NCI-H2081 treated with DMSO at 0.1 percent for 48 hours (cell line): Measurements from ENCODE around the gene FLRT2.

ENCODE experiments used
- DNase-seq: peaks from one replicate; lab custom pipeline; 2025; lab: John Stamatoyannopoulos, UW

FLRT2 gene

DNA sequence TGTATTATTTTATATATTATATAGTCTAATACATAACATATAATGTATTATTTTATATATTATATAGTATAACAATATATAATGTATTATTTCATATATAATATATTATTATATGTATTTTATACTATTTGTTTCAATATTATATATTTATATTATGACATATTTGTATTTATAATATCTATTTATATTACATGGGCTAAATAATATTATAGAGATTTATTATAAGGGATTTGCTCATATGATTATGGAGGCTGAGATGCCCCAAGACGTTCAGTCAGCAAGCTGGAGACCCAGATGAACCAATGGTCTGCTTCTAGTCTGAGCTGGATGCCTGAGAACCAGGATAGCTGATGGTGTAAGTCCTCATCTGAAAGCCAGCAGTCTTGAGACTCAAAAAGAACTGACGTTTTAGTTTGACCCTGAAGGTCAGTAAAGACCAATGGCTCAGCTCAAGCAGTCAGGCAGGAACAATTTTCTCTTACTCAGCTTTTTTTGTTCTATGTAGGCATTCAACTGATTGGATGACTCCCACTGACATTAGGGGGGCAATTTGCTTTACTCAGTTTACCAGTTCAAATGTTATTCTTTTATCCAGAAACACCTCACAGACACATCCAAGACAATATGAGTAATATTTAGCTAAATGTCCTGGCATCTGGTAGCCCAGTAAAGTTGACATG is 130.4 kb downstream of the FLRT2 start:
- no peak for DNase-seq

DNA sequence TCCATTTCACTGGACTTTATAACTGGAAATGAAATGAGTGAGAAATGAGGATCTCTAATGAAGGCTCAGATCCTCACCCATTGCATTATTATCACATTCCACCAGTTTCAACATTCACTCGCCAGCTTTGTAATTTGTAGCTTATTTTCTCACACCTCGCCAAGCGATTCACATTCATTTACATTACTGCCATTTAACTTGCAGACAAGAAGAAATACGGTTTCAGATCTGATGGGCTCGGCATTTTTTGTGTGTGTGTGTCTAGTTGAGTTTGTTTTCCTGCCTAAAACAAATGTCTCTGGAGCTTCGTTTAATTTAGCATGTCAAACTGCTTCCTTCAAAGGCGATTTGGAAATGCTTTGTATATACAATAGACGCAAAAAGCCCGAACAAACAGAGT is 132.2 kb downstream of the FLRT2 start:
- DNase-seq: no peak

DNA sequence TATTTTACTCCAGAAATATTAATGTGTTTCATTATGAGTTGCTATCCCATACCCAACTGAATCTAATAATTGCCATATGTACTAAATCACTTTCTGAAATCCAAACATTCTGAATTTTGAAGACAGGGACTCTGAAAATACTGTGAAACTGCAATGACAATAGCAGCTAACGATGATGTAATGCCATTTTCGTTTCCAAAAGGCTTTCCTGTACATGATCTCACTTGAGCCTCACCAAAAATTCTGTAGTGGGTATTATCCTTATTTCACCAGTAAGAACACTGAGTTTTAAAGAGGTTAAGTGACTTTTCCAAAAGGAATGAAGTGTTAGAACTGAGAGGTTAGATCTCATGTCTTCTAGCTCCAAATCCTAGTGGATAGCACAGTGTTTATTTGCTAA is 133.3 kb downstream of the FLRT2 start:
- no peak for DNase-seq

DNA sequence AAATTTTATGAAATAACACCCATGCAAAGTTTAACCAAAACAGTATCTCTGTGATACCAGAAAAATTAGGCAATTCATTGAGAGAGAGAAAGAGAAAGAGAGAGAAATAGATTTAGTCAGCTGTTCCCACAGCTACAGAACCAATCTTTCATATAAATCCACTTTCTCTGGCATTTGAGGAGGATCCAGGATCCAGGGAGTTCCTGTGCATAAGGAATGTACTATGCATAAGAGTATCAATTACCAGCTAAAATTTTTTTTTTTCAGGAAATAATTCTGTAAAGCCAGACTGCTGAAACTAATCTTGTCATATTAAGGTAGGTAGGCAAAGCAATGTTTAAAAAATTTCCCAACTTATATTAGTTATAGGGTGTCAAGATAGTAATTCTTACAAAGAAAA is 133.7 kb downstream of the FLRT2 start:
- DNase-seq: no peak

GRCh38 chr14:85675957-85676356 is 146.0 kb downstream of the FLRT2 start:
- no peak for DNase-seq

- DNase-seq: no peak
These were observed 157.0 kb downstream of the FLRT2 start for GRCh38 chr14:85686908-85687307.

GRCh38 chr14:85687456-85687855 is 157.5 kb downstream of the FLRT2 start:
- no peak for DNase-seq

DNA sequence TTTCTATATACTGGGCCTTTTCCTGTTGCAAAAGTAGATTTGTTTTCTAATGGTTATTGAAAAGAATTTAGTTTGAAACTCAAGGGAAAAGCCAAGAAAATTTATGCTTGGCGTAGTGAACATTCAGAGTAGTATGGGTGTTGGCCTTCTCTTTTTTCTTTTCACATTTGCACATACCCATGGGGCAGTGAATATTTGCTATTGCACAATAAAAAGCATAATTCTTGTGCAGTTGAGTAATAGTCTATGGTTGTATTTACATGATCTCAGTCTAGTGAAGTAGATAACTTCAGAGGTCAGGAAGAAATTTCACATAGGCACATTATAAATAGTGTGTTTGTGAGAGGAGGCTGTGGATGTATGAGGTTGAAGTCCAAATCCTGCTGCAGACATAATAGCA is 158.1 kb downstream of the FLRT2 start:
- no peak for DNase-seq

DNA sequence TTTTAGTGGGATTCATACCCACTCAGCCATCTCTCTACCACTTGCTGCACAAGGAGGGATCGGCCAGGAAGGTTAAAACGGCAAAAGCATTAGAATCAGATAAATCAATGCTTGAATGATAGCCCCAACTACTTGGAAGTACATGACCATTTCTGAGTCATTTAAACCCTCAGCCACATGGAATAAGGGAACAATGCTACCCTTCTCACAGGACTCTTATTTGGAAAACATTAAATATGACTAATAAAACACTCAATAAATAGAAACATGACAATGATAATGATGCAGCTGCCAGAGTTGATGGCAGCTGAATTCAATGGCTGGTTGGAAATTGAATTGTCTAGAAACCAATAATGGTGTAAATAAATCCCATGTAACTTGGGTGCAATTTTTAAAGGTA is 165.4 kb downstream of the FLRT2 start:
- no peak for DNase-seq

DNA sequence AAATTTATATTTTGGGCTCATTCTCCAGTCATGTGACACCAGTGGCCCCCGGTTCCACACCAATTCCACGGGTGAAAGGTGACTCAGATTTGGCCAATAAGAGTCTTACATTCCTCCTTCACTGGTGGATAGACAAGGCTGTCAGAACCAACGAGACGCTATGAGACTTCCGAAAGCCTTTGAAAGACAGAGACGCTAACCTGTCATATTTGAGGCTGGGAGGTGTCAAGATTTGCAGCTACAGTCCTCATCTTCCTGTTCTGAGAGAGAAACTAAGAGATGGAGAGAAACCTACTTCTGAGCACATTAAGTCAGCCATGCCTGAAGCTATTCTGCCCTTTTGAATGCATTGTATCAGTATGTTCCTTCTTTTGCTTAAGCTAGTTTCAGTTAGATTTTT is 171.2 kb downstream of the FLRT2 start:
- DNase-seq: no peak

- DNase-seq: no peak
These were observed 171.8 kb downstream of the FLRT2 start for GRCh38 chr14:85701763-85702162.

- no peak for DNase-seq
These were observed 172.2 kb downstream of the FLRT2 start for GRCh38 chr14:85702191-85702590.

DNA sequence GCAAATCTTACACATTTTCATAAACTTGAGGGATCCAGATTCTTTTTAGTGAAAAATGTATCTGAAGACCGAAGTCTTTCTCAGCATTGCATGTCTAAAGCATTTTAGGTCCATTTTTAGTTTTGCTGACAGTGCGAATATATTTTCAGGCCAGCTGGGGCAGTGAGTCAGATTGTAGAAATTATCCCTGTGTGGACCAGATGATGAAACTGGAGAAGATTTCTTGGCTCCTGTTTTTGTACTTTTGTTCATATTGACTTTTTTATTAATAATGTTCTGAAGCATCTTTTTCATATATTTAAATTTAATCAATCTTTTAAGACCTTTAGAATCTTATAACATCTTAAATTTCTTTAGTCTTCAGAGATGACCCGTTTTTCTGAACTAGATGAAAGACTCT is 173.1 kb downstream of the FLRT2 start:
- no peak for DNase-seq
